Keratinocyte (primary cell): ENCODE measurements around the gene ANXA4.

Experiments
- EZH2 ChIP-seq: IDR thresholded peaks from one replicate; pipeline ENCODE4 v1.6.1; 2012; ENCODE audit warnings: inconsistent platforms, mild to moderate bottlenecking, low read length, moderate library complexity
- TF ChIP-seq, protein P1 (sequence below), 3 experiments: IDR thresholded peaks in 1 of 3; conservative IDR thresholded peaks in 1 of 3; optimal IDR thresholded peaks in 1 of 3; 2 replicates in 2 of 3; 3 replicates in 1 of 3; pipeline versions ENCODE3 to v1.5.1; 2011; ENCODE audit warnings: low read length in 3 of 3, mild to moderate bottlenecking in 3 of 3, moderate library complexity in 2 of 3, control low read depth in 1 of 3, inconsistent platforms in 1 of 3; ENCODE audit not compliant: insufficient read depth in 2 of 3; ENCODE audit errors: extremely low read depth in 1 of 3

DNA sequence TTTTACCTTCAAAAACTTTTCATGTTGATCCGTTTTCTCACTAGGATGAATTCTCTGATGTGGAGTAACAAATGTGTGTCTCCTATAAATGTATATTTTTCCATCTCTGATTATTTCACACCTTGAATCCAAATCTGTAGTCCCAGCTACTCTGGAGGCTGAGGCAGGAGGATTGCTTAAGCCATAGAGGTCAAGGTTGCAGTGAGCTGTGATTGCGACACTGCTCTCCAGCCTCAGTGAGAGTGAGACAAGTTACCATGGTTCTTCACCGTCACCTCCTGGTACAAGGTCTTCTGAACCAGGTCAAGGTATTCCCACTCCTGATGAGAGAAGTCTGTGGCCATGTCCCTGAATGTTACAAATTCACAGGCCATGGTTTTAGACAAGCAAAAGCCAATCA lies 102.6 kb downstream of the ANXA4 start:
- TF ChIP-seq, protein P1, sequence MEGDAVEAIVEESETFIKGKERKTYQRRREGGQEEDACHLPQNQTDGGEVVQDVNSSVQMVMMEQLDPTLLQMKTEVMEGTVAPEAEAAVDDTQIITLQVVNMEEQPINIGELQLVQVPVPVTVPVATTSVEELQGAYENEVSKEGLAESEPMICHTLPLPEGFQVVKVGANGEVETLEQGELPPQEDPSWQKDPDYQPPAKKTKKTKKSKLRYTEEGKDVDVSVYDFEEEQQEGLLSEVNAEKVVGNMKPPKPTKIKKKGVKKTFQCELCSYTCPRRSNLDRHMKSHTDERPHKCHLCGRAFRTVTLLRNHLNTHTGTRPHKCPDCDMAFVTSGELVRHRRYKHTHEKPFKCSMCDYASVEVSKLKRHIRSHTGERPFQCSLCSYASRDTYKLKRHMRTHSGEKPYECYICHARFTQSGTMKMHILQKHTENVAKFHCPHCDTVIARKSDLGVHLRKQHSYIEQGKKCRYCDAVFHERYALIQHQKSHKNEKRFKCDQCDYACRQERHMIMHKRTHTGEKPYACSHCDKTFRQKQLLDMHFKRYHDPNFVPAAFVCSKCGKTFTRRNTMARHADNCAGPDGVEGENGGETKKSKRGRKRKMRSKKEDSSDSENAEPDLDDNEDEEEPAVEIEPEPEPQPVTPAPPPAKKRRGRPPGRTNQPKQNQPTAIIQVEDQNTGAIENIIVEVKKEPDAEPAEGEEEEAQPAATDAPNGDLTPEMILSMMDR (optimal IDR thresholded peaks at IDR 0.05 in 1 of 3, IDR thresholded peaks at IDR 0.05 in 1 of 3, conservative IDR thresholded peaks at IDR 0.05 in 1 of 3; ENCODE audit: extremely low read depth in 1 of 3, insufficient read depth in 2 of 3, low read length in 3 of 3): no peak
- TF ChIP-seq EZH2: no peak
